Activated CD8-positive, alpha-beta memory T cell treated with anti-CD3 and anti-CD28 coated beads for 48 hours (primary cell): ENCODE data around the gene TRMT10A.

ENCODE experiments used
- DNase-seq, 3 experiments: peaks; one replicate each; pipeline ENCODE4 v3.0.0-alpha.2; 2020; ENCODE audit warnings: low read depth in 2 of 3, low spot score in 2 of 3

The TRMT10A gene

GRCh38 chr4:99563310-99564186, at the start of gene TRMT10A:
TRMT10A (minus strand) TSS chr4:99564039; CDS start chr4:99559338, 4,701 bp downstream.
- DNase-seq = peak; percentile 69 to 85 (median 79)

GRCh38 chr4:99612704-99613103, 48.9 kb upstream of the TRMT10A start:
- no peak for DNase-seq

GRCh38 chr4:99612281-99612680, 48.4 kb upstream of the TRMT10A start:
- DNase-seq = no peak

GRCh38 chr4:99610605-99611175, 46.9 kb upstream of the TRMT10A start:
- DNase-seq = no peak

- no peak for DNase-seq
Observed at GRCh38 chr4:99608417-99608816, 44.6 kb upstream of the TRMT10A start.

- DNase-seq = no peak
Observed at GRCh38 chr4:99606716-99607115, 42.9 kb upstream of the TRMT10A start.

GRCh38 chr4:99594818-99595217, 31.0 kb upstream of the TRMT10A start:
- no peak for DNase-seq

- DNase-seq = no peak
Observed at GRCh38 chr4:99593781-99594641, 30.2 kb upstream of the TRMT10A start.

- no peak for DNase-seq
Observed at GRCh38 chr4:99591757-99592156, 27.9 kb upstream of the TRMT10A start.

GRCh38 chr4:99587803-99588202, 24.0 kb upstream of the TRMT10A start:
- DNase-seq = no peak

GRCh38 chr4:99587309-99587708, 23.5 kb upstream of the TRMT10A start:
- DNase-seq = no peak

- DNase-seq = no peak
Observed at GRCh38 chr4:99586797-99587196, 23.0 kb upstream of the TRMT10A start.

- DNase-seq = no peak
Observed at GRCh38 chr4:99586322-99586721, 22.5 kb upstream of the TRMT10A start.

GRCh38 chr4:99585516-99585915, 21.7 kb upstream of the TRMT10A start:
- DNase-seq = no peak

- no peak for DNase-seq
Observed at GRCh38 chr4:99578714-99579113, 14.9 kb upstream of the TRMT10A start.

- no peak for DNase-seq
Observed at GRCh38 chr4:99574530-99575324, 10.9 kb upstream of the TRMT10A start, which contains the start of gene MTTP. MTTP (plus strand) TSS chr4:99574824; CDS start chr4:99574910, 86 bp downstream.

GRCh38 chr4:99573735-99574368, 10.0 kb upstream of the TRMT10A start:
- no peak for DNase-seq

GRCh38 chr4:99572527-99573240, 8.8 kb upstream of the TRMT10A start:
- no peak for DNase-seq

GRCh38 chr4:99571883-99572282, 8.0 kb upstream of the TRMT10A start:
- no peak for DNase-seq

GRCh38 chr4:99564921-99565320, 1.1 kb upstream of the TRMT10A start:
- no peak for DNase-seq
